Common myeloid progenitor, CD34-positive (primary cell): ENCODE data around the gene TSEN15.
"Not testable (repeated sequence)": the region's sequence is repeated elsewhere in the genome, so short reads cannot be mapped to it uniquely, and the experiment has no call there.

Source experiments
- CTCF ChIA-PET: fragments of 350-600 bp; sonication (Branson Sonifier 250); formaldehyde crosslinking; loops from one replicate; lab custom pipeline; 2021; ENCODE audit warnings: antibody characterized with exemption; lab: Charles Lee
- POLR2A ChIA-PET: fragments of 350-600 bp; sonication (Branson Sonifier 250); formaldehyde crosslinking; loops from one replicate; lab custom pipeline; 2021; ENCODE audit warnings: antibody characterized with exemption; lab: Charles Lee
- DNase-seq, 3 donors: peaks; one replicate each; pipeline versions ENCODE4 v3.0.0 to v3.0.0-alpha.2; 2013
- H3K27ac ChIP-seq, 2 experiments: 1 replicate in 1 of 2; 2 replicates in 1 of 2; pipeline ENCODE4 v1.7.0; 2013; ENCODE audit warnings: inconsistent platforms in 2 of 2, low read length in 2 of 2, mild to moderate bottlenecking in 2 of 2, low read depth in 1 of 2, moderate library complexity in 1 of 2; ENCODE audit not compliant: severe bottlenecking in 2 of 2, insufficient read depth in 1 of 2, poor library complexity in 1 of 2
- H3K27me3 ChIP-seq, 5 experiments: replicated peaks in 2 of 5; 1 replicate in 3 of 5; 2 replicates in 2 of 5; pipeline versions ENCODE4 v1.6.1 to v1.7.0; 2013; ENCODE audit warnings: low read length in 4 of 5, mild to moderate bottlenecking in 2 of 5, moderate library complexity in 2 of 5, inconsistent platforms in 1 of 5; ENCODE audit not compliant: insufficient read depth in 5 of 5, control insufficient read depth in 4 of 5
- H3K36me3 ChIP-seq, 4 experiments: 1 replicate in 2 of 4; 2 replicates in 2 of 4; pipeline versions ENCODE4 v1.6.1 to v1.7.0; 2013; ENCODE audit warnings: low read length in 3 of 4, control low read depth in 1 of 4, mild to moderate bottlenecking in 1 of 4; ENCODE audit not compliant: control insufficient read depth in 4 of 4, insufficient read depth in 4 of 4
- H3K4me1 ChIP-seq, 4 experiments: 1 replicate in 3 of 4; 2 replicates in 1 of 4; pipeline versions ENCODE4 v1.6.1 to v1.7.1; 2013; ENCODE audit warnings: low read length in 3 of 4, mild to moderate bottlenecking in 3 of 4, control low read depth in 1 of 4, inconsistent platforms in 1 of 4, moderate library complexity in 1 of 4; ENCODE audit not compliant: control insufficient read depth in 4 of 4, insufficient read depth in 4 of 4; ENCODE audit errors: control extremely low read depth in 1 of 4
- H3K4me3 ChIP-seq, 7 experiments: 1 replicate in 4 of 7; 2 replicates in 3 of 7; pipeline versions ENCODE4 v1.5.1 to v1.7.0; 2013; ENCODE audit warnings: mild to moderate bottlenecking in 7 of 7, low read length in 6 of 7, moderate library complexity in 6 of 7, inconsistent platforms in 2 of 7, low read depth in 2 of 7, control low read depth in 1 of 7; ENCODE audit not compliant: insufficient read depth in 4 of 7, control insufficient read depth in 1 of 7; ENCODE audit errors: extremely low read depth in 1 of 7
- H3K9me3 ChIP-seq, 5 experiments: 1 replicate in 4 of 5; 2 replicates in 1 of 5; pipeline versions ENCODE4 v1.6.1 to v1.7.1; 2013; ENCODE audit warnings: low read length in 4 of 5, mild to moderate bottlenecking in 2 of 5, inconsistent platforms in 1 of 5, low read depth in 1 of 5, moderate library complexity in 1 of 5; ENCODE audit not compliant: control insufficient read depth in 4 of 5, insufficient read depth in 2 of 5; ENCODE audit errors: control extremely low read depth in 1 of 5
- WGBS: methylation state at CpG from one replicate; pipeline ENCODE4 v1.1.5; 2013; ENCODE audit not compliant: insufficient coverage; 5-methylcytosine and 5-hydroxymethylcytosine counted together

Gene TSEN15

GRCh38 chr1:184043315-184043714 is 8.2 kb upstream of the TSEN15 start:
- CTCF ChIA-PET, H3K4me1 ChIP-seq, H3K9me3 ChIP-seq, H3K36me3 ChIP-seq, H3K27ac ChIP-seq, DNase-seq, H3K4me3 ChIP-seq, H3K27me3 ChIP-seq, POLR2A ChIA-PET: not testable (repeated sequence)
- WGBS: no CpG with 5 or more reads among the region's 2 CpGs

GRCh38 chr1:184044603-184045376 is 6.7 kb upstream of the TSEN15 start:
- peaks cover 0 to under 1% (median 0%) of the 10 kb centered on the region in 5 experiments for H3K9me3 ChIP-seq
- H3K27me3 ChIP-seq: peaks cover 0 to 1% (median 0%) of the 10 kb centered on the region in 5 experiments
- DNase-seq: no peak
- no peaks in the 10 kb centered on the region for H3K36me3 ChIP-seq
- ChIA-PET POLR2A (no interaction called here), CTCF (no interaction called here)
- no peak overlapping the region for H3K27ac ChIP-seq
- no peaks in the 10 kb centered on the region for H3K4me1 ChIP-seq
- WGBS: 89% methylated on average over 2 of the region's 3 CpGs
- no peak overlapping the region for H3K4me3 ChIP-seq

- H3K27me3 ChIP-seq, DNase-seq, POLR2A ChIA-PET, H3K9me3 ChIP-seq, H3K36me3 ChIP-seq, H3K27ac ChIP-seq, CTCF ChIA-PET, H3K4me3 ChIP-seq: not testable (repeated sequence)
- H3K4me1 ChIP-seq: peaks cover 6 to 13% (median 10%) of the 10 kb centered on the region in 4 experiments
- 83% methylated on average over 1 of the region's 5 CpGs for WGBS
Measured at GRCh38 chr1:184047541-184047940, 4.0 kb upstream of the TSEN15 start.

GRCh38 chr1:184048561-184049240 is 2.8 kb upstream of the TSEN15 start:
- no peak overlapping the region for H3K4me3 ChIP-seq
- H3K36me3 ChIP-seq: no peaks in the 10 kb centered on the region
- no peak overlapping the region for H3K27ac ChIP-seq
- no peaks in the 10 kb centered on the region for H3K9me3 ChIP-seq
- H3K27me3 ChIP-seq: no peaks in the 10 kb centered on the region
- CTCF ChIA-PET: interaction anchor here (1.2 kb wide), 1 partner anchor 9 kb away, joined by 6 read pairs; no protein-coding TSS in a partner anchor
- H3K4me1 ChIP-seq: peaks cover 10 to 20% (median 14%) of the 10 kb centered on the region in 4 experiments
- DNase-seq: no peak
- 100% methylated on average over 1 of the region's 4 CpGs for WGBS
- POLR2A ChIA-PET: interaction anchor here (0.6 kb wide), 1 partner anchor 615 kb away, joined by 4 read pairs; no protein-coding TSS in a partner anchor

GRCh38 chr1:184049291-184049690 is 2.2 kb upstream of the TSEN15 start:
- ChIA-PET POLR2A (no interaction called here), CTCF (interaction anchor here (1.2 kb wide), 1 partner anchor 10 kb away, joined by 6 read pairs; no protein-coding TSS in a partner anchor)
- Histone ChIP-seq H3K4me1 (peaks cover 10 to 20% (median 14%) of the 10 kb centered on the region in 4 experiments), H3K27ac (no peak overlapping the region), H3K36me3 (peaks cover 0 to under 1% (median 0%) of the 10 kb centered on the region in 4 experiments), H3K4me3 (no peak overlapping the region), H3K9me3 (no peaks in the 10 kb centered on the region), H3K27me3 (no peaks in the 10 kb centered on the region)
- WGBS: no CpG with 5 or more reads among the region's 2 CpGs
- DNase-seq: no peak

- peaks cover 0 to under 1% (median 0%) of the 10 kb centered on the region in 5 experiments for H3K9me3 ChIP-seq
- no peak for DNase-seq
- ChIA-PET POLR2A (no interaction called here), CTCF (interaction anchor here (0.8 to 1.0 kb wide), 3 partner anchors 8 to 622 kb away, joined by 3 to 4 read pairs (median 3); no protein-coding TSS in a partner anchor)
- H3K27me3 ChIP-seq: no peaks in the 10 kb centered on the region
- peaks cover 0 to 7% (median 3%) of the 10 kb centered on the region in 4 experiments for H3K36me3 ChIP-seq
- no CpG with 5 or more reads among the region's 2 CpGs for WGBS
- H3K4me3 ChIP-seq: no peak overlapping the region
- H3K27ac ChIP-seq: no peak overlapping the region
- peaks cover 10 to 20% (median 14%) of the 10 kb centered on the region in 4 experiments for H3K4me1 ChIP-seq
Measured at GRCh38 chr1:184049836-184050468, 1.6 kb upstream of the TSEN15 start.
